Amniotic epithelial cell (primary cell): ENCODE measurements around the gene AMOTL1.
"Not testable (repeated sequence)": the region's sequence is repeated elsewhere in the genome, so short reads cannot be mapped to it uniquely, and the experiment has no call there.

Source experiments
- DNase-seq: peaks from one replicate; pipeline ENCODE4 v3.0.0-alpha.2; 2010; ENCODE audit warnings: low read depth

Gene AMOTL1

DNA sequence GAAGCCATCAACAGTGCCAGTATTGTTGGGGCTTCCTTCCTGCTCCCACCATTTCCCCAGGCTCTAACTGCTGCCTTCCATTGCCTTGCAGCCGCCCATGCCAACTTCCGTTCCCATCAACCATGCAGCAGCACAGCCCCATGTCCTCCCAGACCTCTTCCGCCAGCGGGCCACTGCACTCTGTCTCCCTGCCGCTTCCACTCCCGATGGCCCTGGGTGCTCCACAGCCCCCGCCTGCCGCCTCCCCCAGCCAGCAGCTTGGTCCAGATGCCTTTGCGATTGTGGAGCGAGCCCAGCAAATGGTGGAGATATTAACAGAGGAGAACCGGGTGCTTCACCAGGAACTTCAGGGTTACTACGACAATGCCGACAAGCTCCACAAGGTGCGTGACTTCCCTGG lies 53.3 kb downstream of the AMOTL1 start:
- DNase-seq = no peak

DNA sequence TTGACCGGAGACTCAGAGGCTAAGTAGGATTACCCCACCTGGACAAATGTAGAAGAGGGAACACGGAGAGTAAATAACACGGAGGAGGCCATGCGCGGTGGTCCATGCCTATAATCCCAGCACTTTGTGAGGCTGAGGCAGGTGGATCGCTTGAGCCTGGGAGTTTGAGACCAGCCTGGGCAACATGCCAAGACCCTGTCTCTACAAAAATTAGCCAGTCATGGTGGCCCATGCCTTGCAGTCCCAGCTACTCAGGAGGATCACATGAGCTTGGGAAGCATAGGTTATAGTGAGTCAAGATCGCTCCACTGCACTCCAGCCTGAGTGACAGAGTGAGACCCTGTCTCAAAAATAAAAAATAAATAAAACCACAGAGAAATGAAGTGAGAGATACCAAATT lies 53.9 kb downstream of the AMOTL1 start:
- no peak for DNase-seq

DNA sequence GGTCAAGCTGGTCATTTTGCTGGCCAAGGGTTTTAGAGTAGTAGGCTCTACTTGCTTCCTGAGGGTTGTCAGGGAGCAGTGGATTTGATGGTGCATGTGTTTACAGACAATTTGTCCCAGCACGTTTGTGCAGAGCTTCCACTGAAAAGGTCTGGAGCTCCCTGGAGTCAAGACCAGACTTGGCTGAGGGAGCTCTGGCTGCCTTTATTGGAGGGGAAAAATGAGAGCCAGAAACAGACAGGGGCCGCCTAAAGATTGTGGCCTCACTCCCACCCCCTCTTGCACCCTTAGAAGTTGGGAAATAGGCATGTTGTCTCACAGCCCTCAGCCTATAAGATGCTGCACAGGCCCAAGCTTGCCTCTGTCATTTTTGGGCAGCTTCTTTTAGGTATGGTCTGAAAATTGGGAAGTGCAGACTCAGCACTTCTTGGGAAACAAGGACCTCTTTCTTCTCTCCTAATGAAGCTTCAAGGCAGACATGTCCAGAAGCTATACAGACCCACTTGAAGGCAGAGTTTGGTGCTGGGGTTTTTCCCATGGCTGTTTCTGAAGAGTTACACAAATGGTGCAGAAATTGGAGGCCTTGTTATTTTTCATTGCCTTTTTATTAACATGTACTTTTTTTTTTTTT lies 55.1 kb downstream of the AMOTL1 start:
- DNase-seq = no peak

DNA sequence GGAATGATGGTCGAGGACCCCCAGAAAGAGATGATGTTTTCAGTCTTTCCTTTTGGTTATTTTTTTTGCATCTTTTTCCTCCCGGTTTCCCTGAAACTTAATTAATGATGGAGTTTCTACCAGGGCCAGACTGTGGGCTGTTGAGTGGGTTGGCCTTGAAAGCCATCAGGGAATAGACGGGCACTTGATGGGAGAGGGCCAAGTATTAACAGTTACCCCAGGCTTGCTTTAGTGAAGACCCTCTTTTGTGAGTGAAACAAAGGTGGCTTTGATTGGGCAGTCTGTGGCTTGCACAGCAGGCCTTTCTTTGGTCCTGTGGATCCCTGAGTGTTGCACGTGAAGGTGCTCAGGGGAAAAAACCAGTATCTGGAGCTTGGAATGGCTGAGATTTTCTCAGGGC lies 56.9 kb downstream of the AMOTL1 start:
- no peak for DNase-seq

DNA sequence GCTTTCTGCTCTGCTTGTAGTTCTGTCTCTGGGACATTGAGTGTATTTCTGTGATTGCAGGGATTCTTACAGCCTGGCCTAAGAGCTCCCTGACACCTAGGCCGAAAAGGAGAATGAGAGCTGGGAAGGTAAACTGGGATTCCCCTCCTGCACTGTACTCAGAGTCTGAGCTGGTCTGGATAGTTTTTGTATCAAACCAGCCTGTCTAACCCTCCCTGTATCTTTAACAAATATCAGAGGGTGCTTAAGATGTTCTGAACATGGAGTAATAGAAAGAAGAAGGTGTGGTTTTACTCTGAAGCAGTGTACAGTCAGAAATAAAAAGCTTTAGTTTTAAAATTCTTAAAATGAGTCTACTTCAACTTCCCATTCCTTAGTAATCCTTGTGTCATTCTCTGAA lies 57.3 kb downstream of the AMOTL1 start:
- no peak for DNase-seq

DNA sequence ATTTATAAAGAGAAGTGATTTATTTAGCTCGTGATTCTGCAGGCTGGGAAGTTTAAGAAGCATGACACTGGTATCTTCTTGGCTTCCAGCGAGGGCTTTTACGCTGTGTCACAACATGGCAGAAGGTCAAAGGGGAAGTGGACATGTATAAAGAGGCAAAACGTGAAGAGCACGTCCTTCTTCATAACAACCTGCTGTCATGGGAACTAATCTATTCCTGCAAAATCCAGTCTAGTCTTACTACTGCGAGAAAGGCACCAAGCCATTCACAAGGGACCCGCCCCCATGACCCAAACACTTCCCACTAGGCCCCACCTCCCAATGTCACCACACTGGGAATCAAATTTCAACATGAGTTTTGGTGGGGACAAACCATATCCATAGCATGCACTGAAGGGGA lies 58.3 kb downstream of the AMOTL1 start:
- no peak for DNase-seq

DNA sequence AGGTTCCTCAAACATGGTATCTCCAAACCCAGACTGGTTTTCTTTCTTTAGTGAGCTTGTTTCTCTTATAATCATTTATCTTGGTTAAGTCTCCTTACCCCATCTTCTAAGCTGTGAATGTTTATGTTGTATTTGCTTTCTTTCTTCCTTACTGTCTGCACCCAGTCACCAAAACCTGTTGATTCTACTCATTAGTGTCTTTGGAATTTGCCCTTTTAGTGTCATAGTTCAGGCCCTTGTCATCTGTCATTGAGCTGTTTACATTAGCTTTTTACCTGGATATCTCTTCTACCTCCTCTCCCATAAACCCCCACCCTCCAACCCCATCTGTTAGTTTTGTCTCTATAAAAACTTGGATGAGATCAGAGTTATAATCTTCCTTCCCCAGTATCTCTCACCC lies 59.9 kb downstream of the AMOTL1 start:
- DNase-seq = no peak

DNA sequence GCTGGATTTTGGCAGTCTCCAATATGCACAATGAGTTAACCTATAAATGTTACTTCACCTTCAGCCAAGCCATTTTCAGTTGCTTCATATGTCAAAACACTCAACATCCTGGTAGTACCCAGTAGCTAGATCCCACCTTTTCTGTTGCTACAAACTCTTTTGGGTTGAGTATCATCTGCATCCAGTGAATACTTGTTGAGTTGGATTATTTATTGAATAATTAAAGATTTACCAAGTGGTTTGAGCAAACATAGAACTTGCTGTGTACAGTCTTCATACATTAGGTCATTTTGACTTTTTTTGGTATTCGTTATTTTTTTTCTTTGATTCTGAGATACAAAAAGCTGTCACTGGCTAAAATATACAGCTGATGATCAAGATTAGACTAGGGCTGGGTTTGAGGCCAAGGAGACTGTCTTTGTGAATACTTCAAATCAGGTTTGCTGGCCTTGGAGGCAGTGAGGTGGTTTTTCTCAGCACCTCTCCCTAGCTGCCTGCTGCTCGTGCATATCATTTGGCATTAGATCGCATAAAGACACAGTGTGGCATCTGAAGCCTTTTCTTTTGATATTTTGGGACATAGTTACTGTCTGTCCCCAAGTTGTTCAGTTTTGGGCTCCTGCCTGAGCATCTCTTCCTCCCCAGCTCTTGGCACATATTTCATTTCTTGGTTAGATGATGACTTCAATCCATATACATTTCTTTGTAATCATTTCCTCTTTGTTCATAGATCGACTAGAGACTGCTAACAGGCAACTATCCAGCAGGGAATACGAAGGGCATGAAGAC lies 62.8 kb downstream of the AMOTL1 start:
- DNase-seq = no peak

DNA sequence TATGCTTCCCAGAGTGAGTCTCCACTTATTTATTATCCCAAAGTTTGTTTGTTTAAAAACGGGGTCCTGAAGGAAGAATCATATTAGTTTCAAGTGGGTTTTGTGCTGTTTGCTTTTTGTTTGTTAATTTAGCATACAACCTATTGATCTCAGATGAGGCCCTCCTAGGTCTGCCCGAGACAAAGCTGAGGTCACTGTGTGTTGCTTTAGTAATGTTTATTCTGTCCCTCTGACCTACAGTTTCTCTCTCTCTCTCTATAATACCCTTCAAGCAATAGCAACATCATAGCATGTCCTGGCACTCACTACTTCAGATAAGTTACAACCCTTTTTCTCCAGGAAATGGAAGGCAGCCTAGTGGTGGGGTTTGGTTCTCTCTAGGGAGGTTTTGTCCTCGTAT lies 63.4 kb downstream of the AMOTL1 start:
- no peak for DNase-seq

DNA sequence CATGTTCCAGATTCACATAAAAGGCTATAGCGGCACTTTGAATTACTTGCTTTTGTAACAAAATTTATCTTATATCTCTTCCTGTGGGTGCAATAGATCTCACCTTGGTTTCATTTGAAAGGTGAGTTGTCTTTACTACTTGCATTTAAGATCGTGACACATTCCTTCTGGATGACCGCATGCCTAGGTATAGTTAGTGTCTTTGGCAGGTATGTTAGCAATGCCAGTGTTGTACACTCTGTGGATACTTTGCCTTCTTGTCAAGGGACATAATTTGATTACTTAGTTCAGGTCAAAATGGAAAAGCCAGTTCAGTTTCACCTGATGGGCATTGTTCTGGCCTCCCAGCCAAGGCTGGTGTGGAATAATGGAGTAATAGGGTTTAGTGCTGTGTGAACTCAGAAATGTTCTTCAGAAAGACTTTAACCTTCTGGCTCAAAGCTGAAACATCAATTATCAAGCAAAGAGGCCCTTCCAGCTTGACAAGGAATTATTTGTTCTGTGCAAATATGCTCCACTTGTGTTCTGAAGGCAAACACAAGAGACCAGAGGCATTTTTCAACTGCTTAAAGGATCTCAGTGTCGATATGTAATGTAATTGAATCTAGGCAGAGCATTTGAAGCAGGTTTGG lies 64.6 kb downstream of the AMOTL1 start:
- no peak for DNase-seq

DNA sequence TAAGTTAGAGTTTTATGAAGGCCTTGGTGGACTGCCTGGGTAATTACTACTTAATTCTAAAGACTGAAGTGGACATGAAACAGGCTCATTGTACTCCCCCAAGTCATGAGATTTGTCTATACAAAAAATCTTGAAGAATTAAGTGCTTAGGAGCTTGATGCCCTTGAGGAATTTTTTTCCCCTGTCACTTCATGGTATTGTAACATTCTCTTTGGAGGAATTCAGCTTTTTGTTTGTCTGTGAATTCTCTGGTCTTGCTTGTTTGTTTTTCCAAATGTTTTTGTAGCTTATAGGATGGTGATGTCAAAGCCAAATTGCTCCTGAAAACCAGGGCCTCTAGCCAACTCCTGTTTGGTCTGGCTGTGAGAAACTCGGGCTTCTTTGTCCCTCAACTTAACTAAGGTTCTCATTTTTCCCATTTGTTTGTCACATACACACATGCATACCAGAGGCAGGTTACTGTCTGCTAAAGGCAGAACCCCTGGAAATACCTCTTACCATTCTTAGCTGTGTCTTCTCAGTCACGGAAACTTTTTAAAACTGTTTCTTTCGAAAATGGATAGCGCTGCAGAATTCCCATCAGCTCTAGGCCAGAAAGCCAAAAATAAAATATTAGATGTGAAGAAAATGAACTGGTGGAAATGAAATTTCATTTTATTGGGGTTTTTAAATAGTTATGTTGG lies 66.9 kb downstream of the AMOTL1 start:
- peak; percentile 46 for DNase-seq

DNA sequence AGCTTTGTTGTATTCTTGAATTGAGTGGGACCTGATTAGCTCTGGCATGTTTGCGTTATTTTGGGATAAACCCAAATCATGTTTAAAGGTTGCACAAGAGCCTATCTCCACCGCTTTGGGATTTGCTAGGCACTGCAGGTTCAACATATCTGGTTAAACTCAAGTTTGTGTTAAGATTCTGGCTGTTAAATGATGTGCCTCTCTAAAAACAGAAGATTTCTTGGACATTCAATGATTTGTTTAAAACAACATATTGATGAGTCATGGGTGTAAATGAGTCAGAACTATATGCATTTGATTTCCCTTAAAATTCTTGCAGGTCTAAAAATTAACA lies 67.4 kb downstream of the AMOTL1 start:
- peak; percentile 43 for DNase-seq

DNA sequence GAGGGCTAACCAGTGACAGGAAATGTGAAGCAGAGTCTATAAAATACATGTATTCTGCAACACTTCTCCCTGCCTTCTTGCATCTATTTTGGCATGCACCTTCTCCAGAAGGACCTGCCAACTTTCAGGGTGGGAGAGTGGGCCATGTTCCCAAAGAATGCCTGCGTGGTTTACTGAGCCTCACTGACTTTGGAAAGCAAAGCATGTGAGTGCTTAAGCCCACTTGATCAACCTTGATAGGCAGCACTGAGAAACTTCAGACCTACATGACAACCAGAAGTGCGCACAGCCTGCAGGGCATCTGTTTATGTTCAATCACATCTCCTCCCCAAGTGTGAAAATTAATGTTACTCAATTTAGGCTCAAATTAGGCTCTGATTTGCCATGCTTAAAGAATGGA lies 69.2 kb downstream of the AMOTL1 start:
- DNase-seq = no peak

DNA sequence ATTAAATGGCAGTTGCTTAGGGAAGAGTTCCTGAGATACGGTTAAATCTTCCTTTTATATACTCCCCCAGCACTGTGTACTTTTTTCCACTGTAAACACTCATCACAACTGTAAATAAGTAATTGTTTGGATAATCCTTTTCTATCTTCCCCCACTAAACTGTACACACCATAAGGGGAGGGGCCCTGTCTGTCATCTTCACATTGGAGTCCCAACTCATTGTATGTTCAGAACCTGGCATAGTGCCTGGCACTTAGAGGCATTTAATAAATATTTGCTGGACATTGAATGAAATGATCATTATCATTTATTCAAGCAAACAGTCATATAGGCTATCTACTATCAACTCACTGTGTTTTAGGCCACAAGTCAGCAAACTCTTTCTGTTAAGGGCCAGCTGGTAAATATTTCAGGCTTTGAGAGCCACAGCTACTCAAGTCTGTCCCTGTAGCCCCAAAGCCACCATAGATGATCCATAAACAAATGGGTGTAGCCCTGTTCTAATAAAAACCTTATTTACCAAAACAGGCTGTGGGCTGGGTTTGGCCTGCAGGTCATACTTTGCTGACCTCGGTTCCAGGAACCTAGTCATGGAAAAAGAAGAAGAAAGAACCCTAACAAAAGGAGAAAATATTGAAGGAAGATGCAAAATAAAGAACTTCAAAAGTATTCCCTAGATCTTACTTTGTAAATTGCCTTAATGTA lies 70.0 kb downstream of the AMOTL1 start:
- no peak for DNase-seq

DNA sequence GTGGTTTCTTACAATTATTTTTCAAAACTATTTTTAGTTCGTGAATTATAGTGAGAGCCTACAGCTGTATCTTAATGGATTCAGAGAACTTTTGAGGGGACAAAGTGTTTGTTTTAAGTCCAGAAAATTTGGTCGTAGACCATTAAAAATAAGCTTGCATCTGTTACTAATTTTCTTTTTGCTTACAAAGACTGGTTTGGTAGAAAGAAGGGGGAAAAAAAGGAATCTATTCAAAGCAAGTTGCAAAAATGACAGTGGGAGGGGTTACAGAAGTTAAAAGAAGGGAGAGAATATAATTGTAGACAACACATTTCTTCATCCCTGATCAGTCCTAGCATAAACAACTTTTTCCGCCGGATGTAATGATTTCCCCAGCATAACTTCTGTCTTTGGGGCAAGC lies 72.1 kb downstream of the AMOTL1 start:
- DNase-seq = no peak

DNA sequence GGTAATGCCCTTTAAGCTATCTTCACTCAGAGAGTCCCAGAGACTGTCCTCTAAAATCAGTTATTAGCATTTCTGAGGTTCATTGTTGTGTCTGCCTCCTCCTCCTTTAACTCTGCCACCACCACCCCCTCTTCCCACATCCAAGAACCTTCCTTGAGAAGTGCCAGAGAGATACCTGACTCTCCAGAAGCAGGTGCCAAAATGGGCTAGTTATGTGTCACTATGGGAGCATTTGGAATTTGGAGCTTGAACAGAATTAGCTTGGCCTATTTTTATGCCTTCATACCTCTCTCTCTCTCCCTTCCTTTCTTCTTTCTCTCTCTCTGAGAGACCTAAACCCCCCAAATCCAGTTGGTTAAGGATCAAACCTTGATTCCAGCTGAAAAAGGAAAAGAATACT lies 75.9 kb downstream of the AMOTL1 start:
- DNase-seq = no peak

DNA sequence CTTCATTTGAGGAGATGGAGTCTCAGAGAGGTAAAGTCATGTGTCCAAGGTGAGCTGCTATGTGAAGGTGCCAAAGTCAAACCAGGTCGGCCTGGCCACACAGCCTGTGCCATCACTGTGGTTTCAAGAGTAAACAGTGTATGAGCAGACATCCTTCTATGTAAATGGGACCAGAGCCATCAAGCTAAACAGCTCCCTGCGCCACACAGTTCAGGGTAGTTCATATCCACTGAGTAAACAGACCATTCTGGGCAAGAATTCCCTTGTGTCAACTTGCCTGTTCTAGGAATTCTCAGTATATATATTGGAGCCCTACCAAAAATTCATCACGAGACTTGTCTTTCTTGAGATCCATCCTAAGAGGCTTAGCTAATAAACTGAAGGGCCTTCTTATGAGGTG lies 77.5 kb downstream of the AMOTL1 start:
- no peak for DNase-seq

DNA sequence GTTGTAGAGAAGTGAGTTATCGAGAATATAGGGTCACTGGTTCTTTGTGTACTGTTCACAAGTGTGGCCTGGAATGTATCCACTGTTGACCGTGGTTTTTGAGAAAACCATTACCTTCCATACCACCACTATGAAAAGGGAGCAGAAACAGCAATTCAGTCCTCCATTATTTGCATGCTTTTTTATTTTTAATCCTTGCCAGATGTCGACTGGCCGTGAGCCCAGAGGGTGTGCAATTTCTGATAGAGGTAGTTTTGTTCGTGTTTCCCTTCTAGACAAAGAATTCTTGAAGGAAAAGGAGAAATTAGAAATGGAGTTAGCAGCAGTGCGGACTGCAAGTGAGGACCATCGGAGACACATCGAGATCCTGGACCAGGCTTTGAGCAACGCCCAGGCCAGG lies 81.7 kb downstream of the AMOTL1 start:
- DNase-seq = no peak

DNA sequence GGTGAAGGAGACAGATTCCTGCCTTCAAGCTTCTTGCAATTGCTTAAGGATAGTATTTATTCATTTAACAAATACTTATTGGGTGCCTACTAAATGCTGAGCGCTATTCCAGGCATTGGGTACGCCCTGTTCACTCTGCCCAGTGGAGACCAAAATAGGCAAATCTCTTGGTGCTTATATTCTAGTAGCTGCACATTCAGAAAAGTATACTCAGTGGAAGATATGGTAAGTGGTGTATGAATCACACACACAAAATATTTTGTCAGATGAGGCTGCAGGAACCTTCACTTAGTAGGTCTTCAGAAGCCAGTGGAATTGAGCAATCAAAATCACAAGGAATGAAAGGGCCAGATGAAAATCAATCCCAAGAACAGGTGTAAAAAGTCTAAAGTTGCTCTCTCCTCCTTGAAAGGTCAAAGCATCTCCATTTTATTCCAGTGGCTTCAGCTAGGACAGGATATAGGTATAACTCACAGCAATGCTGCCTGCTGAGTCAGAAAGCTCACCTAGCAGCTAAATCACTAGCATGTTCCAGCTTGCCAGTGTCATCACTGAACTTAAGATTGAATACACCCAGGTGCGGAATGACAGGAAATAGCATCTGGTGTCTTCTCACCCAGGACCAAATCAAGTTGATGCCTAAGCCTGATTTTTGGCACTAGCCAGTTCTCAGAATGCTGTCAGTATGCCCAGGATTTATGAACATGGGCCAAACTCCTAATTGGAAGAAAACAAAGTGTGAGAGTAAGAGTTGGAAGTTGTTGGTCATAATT lies 83.9 kb downstream of the AMOTL1 start:
- DNase-seq = no peak

DNA sequence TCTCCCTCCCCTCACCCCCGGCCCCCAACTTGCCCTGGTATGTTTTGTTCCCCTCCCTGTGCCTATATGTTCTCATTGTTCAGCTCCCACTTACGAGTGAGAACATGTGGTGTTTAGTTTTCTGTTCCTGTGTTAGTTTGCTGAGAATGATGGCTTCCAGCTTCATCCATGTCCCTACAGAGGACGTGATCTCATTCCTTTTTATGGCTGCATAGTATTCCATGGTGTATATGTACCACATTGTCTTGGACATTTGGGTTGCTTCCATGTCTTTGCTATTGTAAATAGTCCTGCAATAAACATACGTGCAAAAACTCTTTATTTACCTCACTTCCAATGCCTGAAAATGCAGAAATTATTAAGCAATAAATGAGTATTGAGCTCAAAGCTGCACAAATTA lies 85.1 kb downstream of the AMOTL1 start:
- DNase-seq = not testable (repeated sequence)

DNA sequence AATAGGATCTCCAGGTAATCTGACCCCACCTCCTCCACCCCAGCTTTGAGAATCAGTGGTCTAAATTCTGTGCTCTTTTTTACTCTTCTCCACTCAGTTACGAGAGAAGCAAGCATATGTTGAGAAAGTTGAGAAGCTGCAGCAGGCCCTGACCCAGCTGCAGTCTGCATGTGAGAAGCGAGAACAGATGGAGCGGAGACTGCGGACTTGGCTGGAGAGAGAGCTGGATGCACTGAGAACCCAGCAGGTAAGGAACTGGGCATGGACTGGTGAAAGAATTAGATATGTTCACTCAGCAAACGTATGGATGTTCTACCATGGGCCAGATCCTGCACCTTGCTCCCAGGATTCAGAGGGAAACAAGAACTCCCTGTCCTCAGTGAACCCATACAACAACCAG lies 85.7 kb downstream of the AMOTL1 start:
- DNase-seq = no peak
